Calu3 (cell line): ENCODE data around the gene DDX17. TPM values are rescaled to one million over a fixed set of nuclear protein-coding genes. Genes with fewer than 3 reads are reported as not detected.

ENCODE experiments used
- BruUV-seq: library from RNA; stranded (reverse); fragments of 400-500 nt; replicated peaks from 2 replicates; lab custom pipeline; 2021; lab: Mats Ljungman, UMichigan
- CTCF ChIA-PET: fragments of 300-600 bp; sonication (Branson Sonifier 250); formaldehyde crosslinking; loops from one replicate; lab custom pipeline; 2022; ENCODE audit warnings: antibody characterized with exemption; lab: Charles Lee
- DNase-seq: peaks from one replicate; pipeline ENCODE4 v3.0.0; 2022
- H3K27ac Mint-ChIP-seq: one replicate; pipeline ENCODE4 v1.8.0; 2022; ENCODE audit warnings: mixed read lengths; ENCODE audit not compliant: unreplicated experiment
- H3K27me3 Mint-ChIP-seq: one replicate; pipeline ENCODE4 v1.8.0; 2022; ENCODE audit warnings: mixed read lengths; ENCODE audit not compliant: unreplicated experiment
- H3K36me3 Mint-ChIP-seq: one replicate; pipeline ENCODE4 v1.8.0; 2022; ENCODE audit warnings: mild to moderate bottlenecking, moderate library complexity, mixed read lengths; ENCODE audit not compliant: insufficient read depth, unreplicated experiment
- H3K4me1 Mint-ChIP-seq: one replicate; pipeline ENCODE4 v1.8.0; 2022; ENCODE audit warnings: mild to moderate bottlenecking, low read depth, mixed read lengths; ENCODE audit not compliant: unreplicated experiment
- H3K4me3 Mint-ChIP-seq: one replicate; pipeline ENCODE4 v1.8.0; 2022; ENCODE audit warnings: mild to moderate bottlenecking, low read depth, moderate library complexity, mixed read lengths; ENCODE audit not compliant: unreplicated experiment
- H3K9me3 Mint-ChIP-seq: one replicate; pipeline ENCODE4 v1.8.0; 2022; ENCODE audit warnings: low read depth, mixed read lengths; ENCODE audit not compliant: unreplicated experiment
- CTCF ChIP-seq: fragments of 200-600 bp; IDR thresholded peaks from one replicate; pipeline ENCODE4 v1.8.0; 2022; ENCODE audit warnings: antibody characterized with exemption; ENCODE audit not compliant: unreplicated experiment
- intact Hi-C: fragments of 100-400 bp; cut with micrococcal nuclease; formaldehyde crosslinking; loops from one replicate; pipeline ENCODE4 v1.10.0; 2022; ENCODE audit not compliant: unreplicated experiment
- total RNA-seq: library from RNA; stranded (reverse); gene quantifications from 2 replicates; pipeline ENCODE4 v1.2.3, GENCODE V29; 2022

The DDX17 gene
- total RNA-seq, 1 experiment from 2014 or later: 342 TPM

DNA sequence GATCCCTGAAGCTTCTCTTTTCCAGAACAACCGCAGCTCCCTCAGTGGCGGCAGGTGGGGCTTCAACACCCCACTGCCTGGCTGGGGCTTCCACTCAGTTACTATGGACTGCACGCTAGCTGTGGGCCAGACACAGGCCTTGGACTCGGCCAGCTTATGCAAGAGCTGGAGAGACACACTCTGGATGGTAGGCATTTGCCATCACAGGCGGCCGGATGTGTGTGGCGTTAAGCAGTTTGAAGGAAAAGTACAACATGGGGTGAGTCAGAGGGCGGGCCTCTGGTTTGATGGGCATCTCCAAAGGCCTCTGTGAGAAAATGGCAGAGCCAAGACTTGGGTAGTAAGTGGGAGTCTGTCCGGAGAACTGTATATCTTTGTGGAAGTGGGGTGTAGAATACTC is 68.7 kb downstream of the DDX17 start:
- CTCF ChIA-PET: no interaction called here
- Mint-ChIP-seq H3K4me1 (no peaks in the 10 kb centered on the region), H3K4me3 (no peak overlapping the region), H3K27me3 (peaks cover 55% of the 10 kb centered on the region), H3K9me3 (no peaks in the 10 kb centered on the region), H3K36me3 (no peaks in the 10 kb centered on the region), H3K27ac (no peak overlapping the region)
- TF ChIP-seq CTCF: no peak
- DNase-seq: no peak
- no TSS peak for BruUV-seq
- intact Hi-C loops: no loop called here

GRCh38 chr22:38436629-38437395 is 69.3 kb downstream of the DDX17 start:
- BruUV-seq: no TSS peak
- Mint-ChIP-seq H3K36me3 (no peaks in the 10 kb centered on the region), H3K4me1 (no peaks in the 10 kb centered on the region), H3K27me3 (peaks cover 48% of the 10 kb centered on the region), H3K4me3 (no peak overlapping the region), H3K27ac (no peak overlapping the region), H3K9me3 (no peaks in the 10 kb centered on the region)
- intact Hi-C loops: no loop called here
- no peak for DNase-seq
- no peak for TF ChIP-seq CTCF
- CTCF ChIA-PET: no interaction called here

GRCh38 chr22:38435965-38436364 is 70.1 kb downstream of the DDX17 start:
- CTCF ChIA-PET: no interaction called here
- BruUV-seq: no TSS peak
- no peak for DNase-seq
- H3K4me1 Mint-ChIP-seq: no peaks in the 10 kb centered on the region
- intact Hi-C loops: no loop called here
- no peaks in the 10 kb centered on the region for H3K9me3 Mint-ChIP-seq
- TF ChIP-seq CTCF: no peak
- H3K4me3 Mint-ChIP-seq: no peak overlapping the region
- peaks cover 40% of the 10 kb centered on the region for H3K27me3 Mint-ChIP-seq
- no peak overlapping the region for H3K27ac Mint-ChIP-seq
- H3K36me3 Mint-ChIP-seq: no peaks in the 10 kb centered on the region

GRCh38 chr22:38435010-38435409 is 71.1 kb downstream of the DDX17 start:
- no peak for TF ChIP-seq CTCF
- Mint-ChIP-seq H3K27ac (no peak overlapping the region), H3K36me3 (no peaks in the 10 kb centered on the region), H3K27me3 (peaks cover 30% of the 10 kb centered on the region), H3K4me1 (no peaks in the 10 kb centered on the region), H3K4me3 (no peak overlapping the region), H3K9me3 (no peaks in the 10 kb centered on the region)
- intact Hi-C loops: no loop called here
- CTCF ChIA-PET: interaction anchor here (1.0 kb wide), 1 partner anchor 76 kb away, joined by 3 read pairs; no protein-coding TSS in a partner anchor
- BruUV-seq: no TSS peak
- DNase-seq: no peak
